ENCODE results near the gene CYB5RL.
"Not testable (repeated sequence)": the region's sequence is repeated elsewhere in the genome, so short reads cannot be mapped to it uniquely, and the experiment has no call there.

CYB5RL gene

DNA sequence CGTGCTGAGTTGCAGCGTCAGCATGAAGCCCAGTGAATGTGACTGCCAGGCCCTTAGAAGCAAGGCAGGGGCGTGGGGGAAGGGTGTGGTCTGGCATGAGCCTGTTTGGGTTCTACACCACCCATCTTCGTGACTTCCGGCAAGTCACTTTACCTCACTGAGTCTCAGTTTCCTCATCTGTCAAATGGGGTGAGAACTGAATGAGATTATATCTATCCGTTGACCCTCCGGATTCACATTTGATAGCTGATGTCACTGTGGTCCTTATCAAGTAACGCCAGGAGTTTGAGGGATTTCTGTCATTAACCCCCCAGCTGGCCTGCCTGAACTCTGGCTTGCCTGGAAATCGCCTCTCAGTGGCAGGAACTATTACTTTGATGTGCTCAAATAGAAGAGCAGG lies 15.7 kb upstream of the CYB5RL start:
- H3K27me3 ChIP-seq (ENCODE audit: control insufficient read depth, insufficient read depth, low read length): no peaks in the 10 kb centered on the region
- H3K4me1 ChIP-seq (ENCODE audit: control insufficient read depth, insufficient read depth, low read length): peaks cover 3% of the 10 kb centered on the region; the same call in 1 of the 2 replicates
- peaks cover 94% of the 10 kb centered on the region for H3K36me3 ChIP-seq (ENCODE audit: control insufficient read depth, insufficient read depth, low read length)
- H3K9me3 ChIP-seq (ENCODE audit: control insufficient read depth, insufficient read depth, low read depth, low read length): no peaks in the 10 kb centered on the region
- no peak overlapping the region for H3K9ac ChIP-seq (ENCODE audit: low read length)
- no peak overlapping the region for H3K27ac ChIP-seq (ENCODE audit: low read depth, low read length)
- no peak overlapping the region for H3K4me3 ChIP-seq (ENCODE audit: low read depth, low read length)

DNA sequence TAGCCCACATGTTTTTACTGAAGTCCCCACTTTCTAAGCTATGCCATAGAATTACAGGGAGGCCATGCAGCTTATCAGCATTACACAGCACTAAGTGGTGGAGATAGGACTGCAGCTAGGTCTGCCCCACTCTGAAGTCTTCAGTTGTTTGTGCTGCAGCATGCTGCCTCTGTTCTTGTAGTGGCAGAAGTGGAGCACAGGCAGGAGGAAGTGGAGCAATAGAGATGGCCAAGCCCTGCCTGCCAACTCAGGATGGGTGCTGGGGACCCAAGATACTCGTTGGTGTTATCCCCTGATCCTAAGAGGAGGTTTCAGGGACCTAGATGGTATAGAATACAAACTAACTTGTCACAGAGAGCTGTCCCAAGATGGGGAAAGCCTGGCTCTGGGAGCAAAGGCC lies 13.0 kb upstream of the CYB5RL start:
- Histone ChIP-seq H3K9me3 (ENCODE audit: control insufficient read depth, insufficient read depth, low read depth, low read length) (no peaks in the 10 kb centered on the region), H3K36me3 (ENCODE audit: control insufficient read depth, insufficient read depth, low read length) (peaks cover 95% of the 10 kb centered on the region), H3K4me1 (ENCODE audit: control insufficient read depth, insufficient read depth, low read length) (no peaks in the 10 kb centered on the region)

DNA sequence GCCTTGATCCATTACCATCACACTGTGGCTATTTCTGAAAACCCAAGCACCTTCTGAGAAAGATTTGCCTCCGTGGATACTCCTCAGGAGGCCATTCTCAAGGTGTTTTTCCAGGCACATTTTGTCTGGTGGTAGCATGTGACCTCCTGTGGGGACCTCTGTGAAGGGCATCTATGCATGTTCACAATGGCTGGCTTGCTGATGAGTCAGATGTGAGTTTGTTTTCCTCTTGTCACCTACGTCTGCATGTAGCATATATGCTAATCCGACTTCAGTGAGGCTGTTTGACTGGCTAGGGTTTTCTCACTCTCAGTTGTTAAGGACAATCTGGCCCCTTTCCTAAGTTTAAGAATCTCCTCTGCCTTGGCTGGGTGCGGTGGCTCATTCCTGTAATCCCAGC lies 8.1 kb upstream of the CYB5RL start:
- H3K27ac ChIP-seq (ENCODE audit: low read depth, low read length); H3K9me3 ChIP-seq (ENCODE audit: control insufficient read depth, insufficient read depth, low read depth, low read length); H3K4me1 ChIP-seq (ENCODE audit: control insufficient read depth, insufficient read depth, low read length); H3K4me3 ChIP-seq (ENCODE audit: low read depth, low read length); H3K27me3 ChIP-seq (ENCODE audit: control insufficient read depth, insufficient read depth, low read length); H3K9ac ChIP-seq (ENCODE audit: low read length): not testable (repeated sequence)
- H3K36me3 ChIP-seq (ENCODE audit: control insufficient read depth, insufficient read depth, low read length): peaks cover 79% of the 10 kb centered on the region

More for the DNA sequence above, 13.0 kb upstream of the CYB5RL start:
- Histone ChIP-seq H3K27me3 (ENCODE audit: control insufficient read depth, insufficient read depth, low read length) (no peaks in the 10 kb centered on the region), H3K9ac (ENCODE audit: low read length) (no peak overlapping the region), H3K4me3 (ENCODE audit: low read depth, low read length) (no peak overlapping the region), H3K27ac (ENCODE audit: low read depth, low read length) (no peak overlapping the region)

DNA sequence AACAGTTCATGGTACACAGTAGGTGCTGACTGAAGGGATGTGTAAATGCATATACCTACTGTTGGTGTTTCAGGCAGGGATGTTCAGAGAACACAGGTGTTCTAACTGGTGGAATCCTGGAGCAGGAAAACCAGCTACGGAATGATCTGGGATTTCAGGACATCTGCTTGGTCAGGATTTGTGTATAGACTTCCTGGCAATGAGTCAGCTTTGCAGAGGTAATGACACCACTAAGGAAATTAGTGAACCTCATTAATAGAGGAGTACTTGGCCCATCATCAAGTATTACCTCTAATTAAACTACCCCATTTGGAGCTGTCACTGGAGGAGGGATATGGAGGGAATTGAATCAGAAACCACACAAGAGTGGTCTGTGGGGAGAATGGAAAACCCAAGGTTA lies 7.5 kb upstream of the CYB5RL start:
- Histone ChIP-seq H3K4me1 (ENCODE audit: control insufficient read depth, insufficient read depth, low read length) (no peaks in the 10 kb centered on the region), H3K27ac (ENCODE audit: low read depth, low read length) (no peak overlapping the region), H3K27me3 (ENCODE audit: control insufficient read depth, insufficient read depth, low read length) (no peaks in the 10 kb centered on the region), H3K9me3 (ENCODE audit: control insufficient read depth, insufficient read depth, low read depth, low read length) (no peaks in the 10 kb centered on the region), H3K36me3 (ENCODE audit: control insufficient read depth, insufficient read depth, low read length) (peaks cover 77% of the 10 kb centered on the region), H3K4me3 (ENCODE audit: low read depth, low read length) (no peak overlapping the region), H3K9ac (ENCODE audit: low read length) (no peak overlapping the region)

DNA sequence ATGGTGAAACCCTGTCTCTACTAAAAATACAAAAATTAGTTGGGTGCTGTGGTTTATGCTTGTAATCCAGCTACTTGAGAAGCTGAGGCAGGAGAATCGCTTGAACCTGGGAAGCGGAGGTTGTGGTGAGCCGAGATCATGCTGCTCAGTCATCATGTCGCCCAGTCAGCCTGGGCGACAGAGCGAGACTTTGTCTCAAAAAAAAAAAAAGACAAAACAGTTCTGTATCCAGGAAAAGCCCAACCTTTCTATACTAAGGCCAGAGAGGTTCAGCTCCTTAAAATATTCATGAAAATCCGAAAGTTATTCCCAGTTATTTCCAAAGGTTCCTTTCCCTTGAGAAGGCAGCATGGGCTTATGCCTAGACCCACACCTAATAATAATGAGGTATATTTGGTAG lies 4.4 kb upstream of the CYB5RL start:
- Histone ChIP-seq H3K27ac (ENCODE audit: low read depth, low read length) (no peak overlapping the region), H3K4me1 (ENCODE audit: control insufficient read depth, insufficient read depth, low read length) (peaks cover 13% of the 10 kb centered on the region), H3K9ac (ENCODE audit: low read length) (no peak overlapping the region), H3K4me3 (ENCODE audit: low read depth, low read length) (no peak overlapping the region), H3K36me3 (ENCODE audit: control insufficient read depth, insufficient read depth, low read length) (peaks cover 51% of the 10 kb centered on the region), H3K27me3 (ENCODE audit: control insufficient read depth, insufficient read depth, low read length) (no peaks in the 10 kb centered on the region; the same call in 1 of the 2 replicates), H3K9me3 (ENCODE audit: control insufficient read depth, insufficient read depth, low read depth, low read length) (no peaks in the 10 kb centered on the region)

DNA sequence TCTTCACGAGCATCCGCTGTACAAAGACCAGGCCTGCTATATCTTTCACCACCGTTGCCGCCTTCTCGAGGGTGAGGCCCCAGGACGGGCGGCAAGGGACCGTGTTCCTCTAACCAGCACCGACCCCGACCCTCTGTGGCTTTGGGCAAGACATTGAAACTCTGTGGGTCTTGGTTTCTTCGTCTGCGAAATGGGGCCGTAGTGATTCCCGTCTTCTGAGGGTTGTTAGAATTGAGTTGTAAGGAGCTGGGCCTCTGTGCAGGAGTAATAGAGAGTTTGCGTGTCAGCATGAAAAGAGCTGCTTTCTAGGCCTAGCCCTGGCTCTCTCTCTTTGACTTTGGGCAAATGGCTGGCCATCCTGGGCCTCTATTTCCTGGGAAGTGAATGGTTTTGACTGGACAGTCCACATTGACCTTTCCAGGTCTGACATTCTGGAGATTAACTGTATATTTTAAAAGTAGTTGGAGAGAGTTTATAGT lies 728 bp upstream of the CYB5RL start:
- Histone ChIP-seq H3K27me3 (ENCODE audit: control insufficient read depth, insufficient read depth, low read length) (no peaks in the 10 kb centered on the region; the same call in 1 of the 2 replicates), H3K4me3 (ENCODE audit: low read depth, low read length) (peak overlapping the region; percentile 89), H3K9ac (ENCODE audit: low read length) (peak overlapping the region; percentile 94), H3K4me1 (ENCODE audit: control insufficient read depth, insufficient read depth, low read length) (peaks cover 15% of the 10 kb centered on the region), H3K9me3 (ENCODE audit: control insufficient read depth, insufficient read depth, low read depth, low read length) (no peaks in the 10 kb centered on the region), H3K27ac (ENCODE audit: low read depth, low read length) (peak overlapping the region; percentile 76; the same call in 1 of the 2 replicates), H3K36me3 (ENCODE audit: control insufficient read depth, insufficient read depth, low read length) (peaks cover 28% of the 10 kb centered on the region)

DNA sequence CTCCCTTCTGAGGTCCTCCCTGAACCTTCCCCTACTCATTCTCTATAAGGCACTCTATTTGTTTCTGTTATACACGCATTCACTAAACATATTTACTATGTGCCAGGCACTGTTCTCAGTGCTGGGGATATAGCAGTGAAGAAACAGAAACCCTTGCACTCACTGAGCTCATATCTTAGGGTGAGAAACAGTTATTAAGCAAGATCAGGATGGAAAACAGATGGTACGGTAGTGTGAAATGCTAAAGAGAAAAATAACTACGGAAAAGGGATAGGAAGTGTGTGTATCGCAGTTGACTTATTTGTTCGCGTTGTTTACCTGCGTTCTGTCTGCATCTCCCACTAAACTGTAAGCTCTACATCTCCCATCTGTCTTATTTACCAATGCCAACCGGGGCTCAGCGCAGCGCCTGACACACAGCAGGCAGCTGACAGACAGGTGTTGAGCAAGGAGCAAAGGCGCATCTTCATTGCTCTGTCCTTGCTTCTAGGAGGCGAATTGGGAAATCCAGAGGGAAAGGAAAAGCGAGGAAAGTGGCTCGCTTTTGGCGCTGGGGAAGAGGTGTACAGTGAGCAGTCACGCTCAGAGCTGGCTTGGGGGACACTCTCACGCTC lies 572 bp downstream of the CYB5RL start:
- Histone ChIP-seq H3K4me1 (ENCODE audit: control insufficient read depth, insufficient read depth, low read length) (peaks cover 15% of the 10 kb centered on the region), H3K9me3 (ENCODE audit: control insufficient read depth, insufficient read depth, low read depth, low read length) (no peaks in the 10 kb centered on the region), H3K27me3 (ENCODE audit: control insufficient read depth, insufficient read depth, low read length) (no peaks in the 10 kb centered on the region; the same call in 1 of the 2 replicates), H3K27ac (ENCODE audit: low read depth, low read length) (no peak overlapping the region), H3K36me3 (ENCODE audit: control insufficient read depth, insufficient read depth, low read length) (peaks cover 24% of the 10 kb centered on the region; the same call in 1 of the 2 replicates), H3K9ac (ENCODE audit: low read length) (peak overlapping the region; percentile 69), H3K4me3 (ENCODE audit: low read depth, low read length) (peak overlapping the region; percentile 89)

DNA sequence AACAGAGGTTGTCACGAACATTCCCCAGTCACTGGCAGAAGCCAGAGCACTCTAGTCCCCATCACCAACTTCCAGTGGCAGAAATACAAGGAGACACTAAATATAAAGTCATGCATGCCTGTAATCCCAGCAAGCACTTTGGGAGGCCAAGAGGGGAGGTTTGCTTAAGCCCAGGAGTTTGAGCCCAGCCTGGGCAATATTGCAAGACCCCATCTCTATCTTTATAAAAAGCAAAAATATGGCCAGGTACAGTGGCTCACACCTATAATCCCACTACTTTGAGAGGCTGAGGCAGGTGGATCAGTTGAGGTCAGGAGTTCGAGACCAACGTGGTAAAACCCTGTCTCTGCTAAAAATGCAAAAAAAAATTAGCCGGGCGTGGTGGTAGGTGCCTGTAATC lies 6.4 kb downstream of the CYB5RL start:
- no peaks in the 10 kb centered on the region for H3K4me1 ChIP-seq (ENCODE audit: control insufficient read depth, insufficient read depth, low read length)
- H3K4me3 ChIP-seq (ENCODE audit: low read depth, low read length): no peak overlapping the region
- no peak overlapping the region for H3K27ac ChIP-seq (ENCODE audit: low read depth, low read length)
- no peaks in the 10 kb centered on the region for H3K9me3 ChIP-seq (ENCODE audit: control insufficient read depth, insufficient read depth, low read depth, low read length)
- H3K9ac ChIP-seq (ENCODE audit: low read length): no peak overlapping the region
- no peaks in the 10 kb centered on the region for H3K27me3 ChIP-seq (ENCODE audit: control insufficient read depth, insufficient read depth, low read length)
- H3K36me3 ChIP-seq (ENCODE audit: control insufficient read depth, insufficient read depth, low read length): peaks cover 34% of the 10 kb centered on the region

DNA sequence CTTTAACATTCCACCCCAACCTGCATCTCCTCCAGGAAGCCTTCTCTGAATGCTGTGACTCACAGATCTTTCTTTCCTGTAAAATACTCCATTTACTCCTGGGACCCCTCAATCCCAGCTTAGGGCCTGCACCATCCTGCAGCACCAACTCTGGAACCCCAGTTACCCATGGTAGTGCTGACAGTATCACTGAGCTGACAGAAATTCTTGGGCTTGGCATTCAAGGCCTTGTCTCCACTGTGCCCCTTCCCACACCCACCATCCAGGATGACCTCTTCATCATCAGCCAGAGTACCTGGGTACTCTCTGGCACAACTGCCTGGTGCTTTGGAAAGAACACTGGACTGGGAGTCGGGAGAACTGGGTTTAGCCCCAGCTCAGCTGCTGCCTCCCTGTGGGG lies 8.3 kb downstream of the CYB5RL start:
- H3K4me3 ChIP-seq (ENCODE audit: low read depth, low read length): no peak overlapping the region
- H3K9ac ChIP-seq (ENCODE audit: low read length): no peak overlapping the region
- no peaks in the 10 kb centered on the region for H3K27me3 ChIP-seq (ENCODE audit: control insufficient read depth, insufficient read depth, low read length)
- H3K4me1 ChIP-seq (ENCODE audit: control insufficient read depth, insufficient read depth, low read length): no peaks in the 10 kb centered on the region
- no peak overlapping the region for H3K27ac ChIP-seq (ENCODE audit: low read depth, low read length)
- no peaks in the 10 kb centered on the region for H3K9me3 ChIP-seq (ENCODE audit: control insufficient read depth, insufficient read depth, low read depth, low read length)
- H3K36me3 ChIP-seq (ENCODE audit: control insufficient read depth, insufficient read depth, low read length): peaks cover 34% of the 10 kb centered on the region

DNA sequence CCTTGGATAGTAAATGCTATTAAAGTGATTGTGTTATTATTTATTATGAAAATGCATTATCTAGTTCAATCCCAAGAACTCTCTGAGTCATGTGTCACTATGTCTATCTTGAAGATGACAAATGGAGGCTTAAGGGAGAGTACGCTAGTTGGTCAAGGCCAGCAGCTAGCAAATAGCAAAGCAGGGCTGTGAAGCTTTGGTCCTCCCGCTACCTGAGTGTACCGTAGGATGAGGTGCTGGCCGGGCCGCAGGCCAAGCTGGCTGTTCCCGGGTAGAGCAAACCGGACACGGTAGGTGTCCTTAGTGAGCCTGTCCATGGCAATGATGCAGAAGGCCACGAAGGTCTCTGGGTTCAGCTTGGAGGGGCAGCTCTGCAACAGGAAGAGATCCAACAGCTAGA lies 9.3 kb downstream of the CYB5RL start:
- no peaks in the 10 kb centered on the region for H3K4me1 ChIP-seq (ENCODE audit: control insufficient read depth, insufficient read depth, low read length)
- H3K4me3 ChIP-seq (ENCODE audit: low read depth, low read length): no peak overlapping the region
- H3K9ac ChIP-seq (ENCODE audit: low read length): no peak overlapping the region
- no peaks in the 10 kb centered on the region for H3K27me3 ChIP-seq (ENCODE audit: control insufficient read depth, insufficient read depth, low read length)
- no peaks in the 10 kb centered on the region for H3K9me3 ChIP-seq (ENCODE audit: control insufficient read depth, insufficient read depth, low read depth, low read length)
- no peak overlapping the region for H3K27ac ChIP-seq (ENCODE audit: low read depth, low read length)
- H3K36me3 ChIP-seq (ENCODE audit: control insufficient read depth, insufficient read depth, low read length): peaks cover 30% of the 10 kb centered on the region

DNA sequence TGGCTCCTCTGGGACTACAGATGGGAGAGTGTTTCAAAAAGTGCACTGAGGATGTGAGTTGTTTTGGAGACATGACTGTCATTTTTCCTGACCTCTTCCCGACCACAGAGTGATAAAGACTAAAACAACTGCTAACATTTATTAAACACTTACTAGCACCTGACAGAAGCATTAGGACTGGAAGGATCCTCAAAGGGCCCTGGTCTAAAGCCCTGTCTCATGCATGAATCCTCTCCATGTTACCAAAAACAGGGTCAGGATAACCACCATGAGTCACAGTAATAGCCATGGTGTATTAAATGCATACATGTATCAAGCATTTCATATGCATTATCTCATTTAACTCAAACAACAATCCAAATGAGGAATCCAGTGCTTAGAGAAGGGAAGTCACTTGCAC lies 11.5 kb downstream of the CYB5RL start:
- Histone ChIP-seq H3K36me3 (ENCODE audit: control insufficient read depth, insufficient read depth, low read length) (peaks cover 22% of the 10 kb centered on the region), H3K4me1 (ENCODE audit: control insufficient read depth, insufficient read depth, low read length) (no peaks in the 10 kb centered on the region), H3K9ac (ENCODE audit: low read length) (no peak overlapping the region), H3K27ac (ENCODE audit: low read depth, low read length) (no peak overlapping the region), H3K27me3 (ENCODE audit: control insufficient read depth, insufficient read depth, low read length) (no peaks in the 10 kb centered on the region), H3K9me3 (ENCODE audit: control insufficient read depth, insufficient read depth, low read depth, low read length) (no peaks in the 10 kb centered on the region), H3K4me3 (ENCODE audit: low read depth, low read length) (no peak overlapping the region)
